Trophoblast cell (in vitro differentiated cells and primary cell): Measurements from ENCODE around the gene UNC45B.

Experiments used
- DNase-seq, 2 donors: peaks; one replicate each; pipeline ENCODE4 v3.0.0-alpha.2; 2016
- H2AFZ ChIP-seq: 2 replicates; pipeline ENCODE4 v1.6.1; 2013; ENCODE audit warnings: low read length, moderate library complexity, mild to moderate bottlenecking; ENCODE audit not compliant: insufficient read depth, poor library complexity
- H2AK5ac ChIP-seq: 2 replicates; pipeline ENCODE4 v1.6.1; 2013; ENCODE audit warnings: mild to moderate bottlenecking, low read length
- H2BK120ac ChIP-seq: 2 replicates; pipeline ENCODE4 v1.6.1; 2013; ENCODE audit warnings: low read length, mild to moderate bottlenecking, moderate library complexity; ENCODE audit not compliant: insufficient read depth, poor library complexity
- H2BK12ac ChIP-seq: 2 replicates; pipeline ENCODE4 v1.6.1; 2013; ENCODE audit warnings: mild to moderate bottlenecking, low read length, moderate library complexity
- H2BK5ac ChIP-seq: 2 replicates; pipeline ENCODE4 v1.6.1; 2013; ENCODE audit warnings: low read length, low read depth, moderate library complexity, mild to moderate bottlenecking; ENCODE audit not compliant: poor library complexity
- H3K14ac ChIP-seq: 2 replicates; pipeline ENCODE4 v1.6.1; 2013; ENCODE audit warnings: mild to moderate bottlenecking, low read length
- H3K18ac ChIP-seq: 2 replicates; pipeline ENCODE4 v1.6.1; 2013; ENCODE audit warnings: mild to moderate bottlenecking, low read length
- H3K23ac ChIP-seq: 2 replicates; pipeline ENCODE4 v1.6.1; 2013; ENCODE audit warnings: low read length
- H3K27ac ChIP-seq: 2 replicates; pipeline ENCODE4 v1.5.1; 2013; ENCODE audit warnings: low read depth, mild to moderate bottlenecking, inconsistent platforms, low read length, moderate library complexity
- H3K27me3 ChIP-seq: 2 replicates; pipeline ENCODE4 v1.6.1; 2013; ENCODE audit warnings: inconsistent platforms, mild to moderate bottlenecking, low read length, moderate library complexity; ENCODE audit not compliant: insufficient read depth
- H3K36me3 ChIP-seq, 2 experiments: 1 replicate in 1 of 2; 2 replicates in 1 of 2; pipeline ENCODE4 v1.6.1; 2013; ENCODE audit warnings: low read length in 2 of 2, mild to moderate bottlenecking in 2 of 2, moderate library complexity in 1 of 2; ENCODE audit not compliant: insufficient read depth in 2 of 2, control insufficient read depth in 1 of 2
- H3K4ac ChIP-seq: 2 replicates; pipeline ENCODE4 v1.6.1; 2013; ENCODE audit warnings: low read depth, mild to moderate bottlenecking, low read length, moderate library complexity
- H3K4me1 ChIP-seq, 2 experiments: 1 replicate in 1 of 2; 2 replicates in 1 of 2; pipeline ENCODE4 v1.6.1; 2013; ENCODE audit warnings: low read length in 2 of 2, mild to moderate bottlenecking in 2 of 2, moderate library complexity in 1 of 2; ENCODE audit not compliant: insufficient read depth in 2 of 2, control insufficient read depth in 1 of 2
- H3K4me2 ChIP-seq: 2 replicates; pipeline ENCODE4 v1.6.1; 2013; ENCODE audit warnings: inconsistent platforms, mild to moderate bottlenecking, low read length, moderate library complexity
- H3K4me3 ChIP-seq: 2 replicates; pipeline ENCODE4 v1.5.1; 2013; ENCODE audit warnings: mild to moderate bottlenecking, low read depth, low read length, inconsistent platforms
- H3K79me1 ChIP-seq: one replicate; pipeline ENCODE4 v1.6.1; 2013; ENCODE audit warnings: low read length
- H3K79me2 ChIP-seq: 2 replicates; pipeline ENCODE4 v1.6.1; 2013; ENCODE audit warnings: low read length, mild to moderate bottlenecking; ENCODE audit not compliant: control insufficient read depth, insufficient read depth, poor library complexity
- H3K9ac ChIP-seq: 2 replicates; pipeline ENCODE4 v1.6.1; 2013; ENCODE audit warnings: mild to moderate bottlenecking, low read length
- H3K9me3 ChIP-seq: 2 replicates; pipeline ENCODE4 v1.6.1; 2013; ENCODE audit warnings: low read depth, mild to moderate bottlenecking, control low read depth, inconsistent platforms, low read length; ENCODE audit not compliant: insufficient read depth
- H4K12ac ChIP-seq: 2 replicates; pipeline ENCODE4 v1.6.1; 2013; ENCODE audit warnings: low read depth, mild to moderate bottlenecking, low read length, moderate library complexity
- H4K8ac ChIP-seq: 2 replicates; pipeline ENCODE4 v1.6.1; 2013; ENCODE audit warnings: low read depth, mild to moderate bottlenecking, low read length, moderate library complexity
- H4K91ac ChIP-seq: one replicate; pipeline ENCODE4 v1.6.1; 2013; ENCODE audit warnings: low read depth, mild to moderate bottlenecking, low read length, moderate library complexity
- WGBS: extraction: QIAGEN DNeasy Blood & Tissue Kit; methylation state at CpG from one replicate; pipeline ENCODE4 v1.1.7; 2013; ENCODE audit warnings: missing lambda C conversion rate; ENCODE audit not compliant: insufficient read length, insufficient coverage; ENCODE audit errors: extremely low coverage; 5-methylcytosine and 5-hydroxymethylcytosine counted together

UNC45B gene

GRCh38 chr17:35129154-35129972, 18.3 kb upstream of the UNC45B start:
- no peak overlapping the region for H2AK5ac ChIP-seq

GRCh38 chr17:35129973-35130351, 17.7 kb upstream of the UNC45B start:
- no peak overlapping the region for H2AK5ac ChIP-seq
- H2BK12ac ChIP-seq, result no peak overlapping the region
- H4K8ac ChIP-seq, result no peak overlapping the region
- no peak overlapping the region for H3K9ac ChIP-seq
- H3K4me2 ChIP-seq, result no peak overlapping the region
- H3K79me2 ChIP-seq, result no peaks in the 10 kb centered on the region
- no peak overlapping the region for H3K23ac ChIP-seq
- H3K36me3 ChIP-seq, result peaks cover 37 to 44% of the 10 kb centered on the region in 2 experiments
- no peaks in the 10 kb centered on the region for H3K4me1 ChIP-seq
- H4K91ac ChIP-seq, result no peak overlapping the region
- H3K27ac ChIP-seq, result no peak overlapping the region
- H3K14ac ChIP-seq, result no peak overlapping the region
- no peaks in the 10 kb centered on the region for H3K27me3 ChIP-seq
- H3K4me3 ChIP-seq, result no peak overlapping the region
- no peak overlapping the region for H2AFZ ChIP-seq
- no peak overlapping the region for H2BK120ac ChIP-seq
- no peak overlapping the region for H3K4ac ChIP-seq
- H3K9me3 ChIP-seq, result no peaks in the 10 kb centered on the region
- H4K12ac ChIP-seq, result no peak overlapping the region
- no peak for DNase-seq
- no peak overlapping the region for H3K18ac ChIP-seq
- no peak overlapping the region for H2BK5ac ChIP-seq
- no peaks in the 10 kb centered on the region for H3K79me1 ChIP-seq
- no CpG with 5 or more reads among the region's 5 CpGs for WGBS

More at GRCh38 chr17:35129154-35129972, 18.3 kb upstream of the UNC45B start:
- Histone ChIP-seq H3K27ac (no peak overlapping the region), H4K12ac (no peak overlapping the region), H4K91ac (no peak overlapping the region), H3K9ac (no peak overlapping the region), H2AFZ (no peak overlapping the region), H3K36me3 (peaks cover 31 to 38% of the 10 kb centered on the region in 2 experiments), H3K23ac (no peak overlapping the region), H3K4me2 (no peak overlapping the region), H3K4me1 (no peaks in the 10 kb centered on the region), H3K4ac (no peak overlapping the region), H3K79me1 (no peaks in the 10 kb centered on the region), H2BK12ac (no peak overlapping the region), H3K18ac (no peak overlapping the region), H3K27me3 (no peaks in the 10 kb centered on the region), H3K79me2 (no peaks in the 10 kb centered on the region), H2BK120ac (no peak overlapping the region), H3K9me3 (no peaks in the 10 kb centered on the region), H3K14ac (no peak overlapping the region), H2BK5ac (no peak overlapping the region), H3K4me3 (no peak overlapping the region), H4K8ac (no peak overlapping the region)
- DNase-seq, result no peak
- WGBS, result no CpG with 5 or more reads among the region's 11 CpGs

- Histone ChIP-seq H3K18ac (no peak overlapping the region), H3K27ac (no peak overlapping the region), H3K9me3 (peaks cover 4% of the 10 kb centered on the region), H3K4me3 (no peak overlapping the region), H3K27me3 (no peaks in the 10 kb centered on the region), H3K4ac (no peak overlapping the region), H3K36me3 (peaks cover 41 to 48% of the 10 kb centered on the region in 2 experiments), H3K9ac (no peak overlapping the region), H3K4me2 (no peak overlapping the region), H2AFZ (no peak overlapping the region), H3K4me1 (no peaks in the 10 kb centered on the region), H2BK12ac (no peak overlapping the region), H4K12ac (no peak overlapping the region), H3K79me1 (no peaks in the 10 kb centered on the region), H3K79me2 (no peaks in the 10 kb centered on the region), H2BK5ac (no peak overlapping the region), H3K14ac (no peak overlapping the region), H3K23ac (no peak overlapping the region), H2AK5ac (no peak overlapping the region), H4K8ac (no peak overlapping the region), H2BK120ac (no peak overlapping the region), H4K91ac (no peak overlapping the region)
- DNase-seq, result no peak
- no CpG with 5 or more reads among the region's 3 CpGs for WGBS
Measured at GRCh38 chr17:35130392-35130791, 17.2 kb upstream of the UNC45B start.

GRCh38 chr17:35132099-35132498, 15.5 kb upstream of the UNC45B start:
- no CpG with 5 or more reads among the region's 10 CpGs for WGBS
- Histone ChIP-seq H3K27ac (no peak overlapping the region), H3K4ac (no peak overlapping the region), H3K23ac (no peak overlapping the region), H3K4me1 (no peaks in the 10 kb centered on the region), H3K9ac (no peak overlapping the region), H3K9me3 (peaks cover 4% of the 10 kb centered on the region), H3K4me3 (no peak overlapping the region), H3K79me2 (no peaks in the 10 kb centered on the region), H3K14ac (no peak overlapping the region), H3K36me3 (peaks cover 53 to 61% of the 10 kb centered on the region in 2 experiments), H3K18ac (no peak overlapping the region), H3K4me2 (no peak overlapping the region), H4K8ac (no peak overlapping the region), H2BK120ac (no peak overlapping the region), H2AK5ac (no peak overlapping the region), H2BK5ac (no peak overlapping the region), H3K79me1 (no peaks in the 10 kb centered on the region), H3K27me3 (no peaks in the 10 kb centered on the region), H2BK12ac (no peak overlapping the region), H2AFZ (no peak overlapping the region), H4K91ac (no peak overlapping the region), H4K12ac (no peak overlapping the region)
- DNase-seq, result no peak
